Fibroblast of villous mesenchyme (primary cell): ENCODE measurements around the gene EEF1A2. TPM values are rescaled to one million over a fixed set of nuclear protein-coding genes. Genes with fewer than 3 reads are reported as not detected.

Experiments
- DNase-seq: peaks from one replicate; pipeline ENCODE4 v3.0.0-alpha.2; 2010; ENCODE audit warnings: low read depth
- H3K4me3 ChIP-seq: 2 replicates; pipeline ENCODE4 v1.5.1; 2011; ENCODE audit warnings: low read depth, mild to moderate bottlenecking, low read length
- CTCF ChIP-seq: IDR thresholded peaks from 2 replicates; pipeline ENCODE4 v1.5.1; 2012; ENCODE audit warnings: low read depth, mild to moderate bottlenecking, low read length; ENCODE audit not compliant: insufficient read depth
- total RNA-seq: library from RNA; depleted of rRNA; stranded (reverse); fragments of >200 nt; gene quantifications from 2 replicates; pipeline ENCODE4 v1.2.3, GENCODE V29; 2012

EEF1A2 gene
- total RNA-seq, 1 donor, result 0.43 TPM

- no peak overlapping the region for H3K4me3 ChIP-seq
- DNase-seq, result no peak
- no peak for TF ChIP-seq CTCF
Observed at GRCh38 chr20:63471717-63471980, 27.2 kb downstream of the EEF1A2 start.

- H3K4me3 ChIP-seq, result no peak overlapping the region
- DNase-seq, result no peak
- no peak for TF ChIP-seq CTCF
Observed at GRCh38 chr20:63471002-63471716, 27.7 kb downstream of the EEF1A2 start.

- no peak for TF ChIP-seq CTCF
- no peak for DNase-seq
- no peak overlapping the region for H3K4me3 ChIP-seq
Observed at GRCh38 chr20:63470410-63470809, 28.5 kb downstream of the EEF1A2 start.

GRCh38 chr20:63469713-63470101, 29.2 kb downstream of the EEF1A2 start:
- no peak for DNase-seq
- no peak for TF ChIP-seq CTCF
- H3K4me3 ChIP-seq, result no peak overlapping the region

GRCh38 chr20:63469019-63469712, 29.7 kb downstream of the EEF1A2 start:
- no peak for DNase-seq
- no peak overlapping the region for H3K4me3 ChIP-seq
- no peak for TF ChIP-seq CTCF

GRCh38 chr20:63468421-63468820, 30.5 kb downstream of the EEF1A2 start:
- no peak overlapping the region for H3K4me3 ChIP-seq
- no peak for DNase-seq
- no peak for TF ChIP-seq CTCF
